Measurements from ENCODE around the gene SSBP2.
A peak's percentile ranks its signal among the peaks of the same experiment; 100 is the strongest.

SSBP2 gene

GRCh38 chr5:81782811-81783210, 31.9 kb upstream of the SSBP2 start:
- TF ChIP-seq TAF1 (IDR thresholded peaks at IDR 0.05; ENCODE audit: borderline replicate concordance, low read depth, low read length), result no peak
- no peak for TF ChIP-seq POLR2AphosphoS5 (IDR thresholded peaks at IDR 0.05; ENCODE audit: low read depth, low read length)
- no peak for TF ChIP-seq POLR2A (IDR thresholded peaks at IDR 0.05; ENCODE audit: low read depth, low read length)
- no peak for FAIRE-seq
- DNase-seq (ENCODE audit: insufficient read length), result no peak

- DNase-seq (ENCODE audit: insufficient read length) (no peak), FAIRE-seq (no peak)
- TF ChIP-seq POLR2AphosphoS5 (IDR thresholded peaks at IDR 0.05; ENCODE audit: low read depth, low read length), result no peak
- TF ChIP-seq POLR2A (IDR thresholded peaks at IDR 0.05; ENCODE audit: low read depth, low read length), result no peak
These were observed 29.0 kb upstream of the SSBP2 start for GRCh38 chr5:81779916-81780266.

- DNase-seq (ENCODE audit: insufficient read length) (no peak), FAIRE-seq (peak; percentile 74)
- TF ChIP-seq TAF1 (IDR thresholded peaks at IDR 0.05; ENCODE audit: borderline replicate concordance, low read depth, low read length), result peak; percentile 87; the same call in 1 of the 2 replicates
- peak; percentile 47; the same call in 1 of the 2 replicates for TF ChIP-seq POLR2A (IDR thresholded peaks at IDR 0.05; ENCODE audit: low read depth, low read length)
- 0 out of 2 replicates have a peak, but pooled peaks have one; percentile 55 for TF ChIP-seq POLR2AphosphoS5 (IDR thresholded peaks at IDR 0.05; ENCODE audit: low read depth, low read length)
These were observed 28.4 kb upstream of the SSBP2 start for GRCh38 chr5:81779125-81779915.

GRCh38 chr5:81778642-81779041, 27.7 kb upstream of the SSBP2 start:
- FAIRE-seq, result no peak
- TF ChIP-seq POLR2AphosphoS5 (IDR thresholded peaks at IDR 0.05; ENCODE audit: low read depth, low read length) (no peak), TAF1 (IDR thresholded peaks at IDR 0.05; ENCODE audit: borderline replicate concordance, low read depth, low read length) (no peak), POLR2A (IDR thresholded peaks at IDR 0.05; ENCODE audit: low read depth, low read length) (no peak)
- DNase-seq (ENCODE audit: insufficient read length), result no peak

- TF ChIP-seq TAF1 (IDR thresholded peaks at IDR 0.05; ENCODE audit: borderline replicate concordance, low read depth, low read length) (no peak), POLR2AphosphoS5 (IDR thresholded peaks at IDR 0.05; ENCODE audit: low read depth, low read length) (no peak), POLR2A (IDR thresholded peaks at IDR 0.05; ENCODE audit: low read depth, low read length) (no peak)
- FAIRE-seq, result no peak
- no peak for DNase-seq (ENCODE audit: insufficient read length)
These were observed 25.4 kb upstream of the SSBP2 start for GRCh38 chr5:81776258-81776657.

- TF ChIP-seq POLR2AphosphoS5 (IDR thresholded peaks at IDR 0.05; ENCODE audit: low read depth, low read length), result no peak
- no peak for TF ChIP-seq POLR2A (IDR thresholded peaks at IDR 0.05; ENCODE audit: low read depth, low read length)
- TF ChIP-seq TAF1 (IDR thresholded peaks at IDR 0.05; ENCODE audit: borderline replicate concordance, low read depth, low read length), result no peak
- no peak for FAIRE-seq
- no peak for DNase-seq (ENCODE audit: insufficient read length)
These were observed 23.5 kb upstream of the SSBP2 start for GRCh38 chr5:81774374-81774773.

GRCh38 chr5:81773574-81773973, 22.7 kb upstream of the SSBP2 start:
- DNase-seq (ENCODE audit: insufficient read length), result no peak

GRCh38 chr5:81773161-81773560, 22.3 kb upstream of the SSBP2 start:
- DNase-seq (ENCODE audit: insufficient read length) (no peak), FAIRE-seq (no peak)
- TF ChIP-seq POLR2AphosphoS5 (IDR thresholded peaks at IDR 0.05; ENCODE audit: low read depth, low read length) (no peak), POLR2A (IDR thresholded peaks at IDR 0.05; ENCODE audit: low read depth, low read length) (no peak), TAF1 (IDR thresholded peaks at IDR 0.05; ENCODE audit: borderline replicate concordance, low read depth, low read length) (no peak)

More at GRCh38 chr5:81773574-81773973, 22.7 kb upstream of the SSBP2 start:
- TF ChIP-seq POLR2AphosphoS5 (IDR thresholded peaks at IDR 0.05; ENCODE audit: low read depth, low read length), result no peak
- TF ChIP-seq POLR2A (IDR thresholded peaks at IDR 0.05; ENCODE audit: low read depth, low read length), result no peak
- TF ChIP-seq TAF1 (IDR thresholded peaks at IDR 0.05; ENCODE audit: borderline replicate concordance, low read depth, low read length), result no peak
- no peak for FAIRE-seq

- TF ChIP-seq POLR2AphosphoS5 (IDR thresholded peaks at IDR 0.05; ENCODE audit: low read depth, low read length) (no peak), POLR2A (IDR thresholded peaks at IDR 0.05; ENCODE audit: low read depth, low read length) (no peak), TAF1 (IDR thresholded peaks at IDR 0.05; ENCODE audit: borderline replicate concordance, low read depth, low read length) (no peak)
- FAIRE-seq (no peak), DNase-seq (ENCODE audit: insufficient read length) (no peak)
These were observed 21.6 kb upstream of the SSBP2 start for GRCh38 chr5:81772488-81772887.

- FAIRE-seq (no peak), DNase-seq (ENCODE audit: insufficient read length) (no peak)
- TF ChIP-seq POLR2AphosphoS5 (IDR thresholded peaks at IDR 0.05; ENCODE audit: low read depth, low read length), result no peak
- TF ChIP-seq POLR2A (IDR thresholded peaks at IDR 0.05; ENCODE audit: low read depth, low read length), result no peak
- no peak for TF ChIP-seq TAF1 (IDR thresholded peaks at IDR 0.05; ENCODE audit: borderline replicate concordance, low read depth, low read length)
These were observed 18.1 kb upstream of the SSBP2 start for GRCh38 chr5:81768935-81769452.

GRCh38 chr5:81767938-81768337, 17.0 kb upstream of the SSBP2 start:
- TF ChIP-seq POLR2AphosphoS5 (IDR thresholded peaks at IDR 0.05; ENCODE audit: low read depth, low read length) (no peak), POLR2A (IDR thresholded peaks at IDR 0.05; ENCODE audit: low read depth, low read length) (no peak), TAF1 (IDR thresholded peaks at IDR 0.05; ENCODE audit: borderline replicate concordance, low read depth, low read length) (no peak)
- DNase-seq (ENCODE audit: insufficient read length) (no peak), FAIRE-seq (no peak)

- no peak for TF ChIP-seq POLR2A (IDR thresholded peaks at IDR 0.05; ENCODE audit: low read depth, low read length)
- TF ChIP-seq POLR2AphosphoS5 (IDR thresholded peaks at IDR 0.05; ENCODE audit: low read depth, low read length), result no peak
- TF ChIP-seq TAF1 (IDR thresholded peaks at IDR 0.05; ENCODE audit: borderline replicate concordance, low read depth, low read length), result no peak
- DNase-seq (ENCODE audit: insufficient read length) (no peak), FAIRE-seq (no peak)
These were observed 16.2 kb upstream of the SSBP2 start for GRCh38 chr5:81767097-81767496.

All from GM12892 (cell line).